Subcutaneous adipose tissue (tissue), 4 donors: ENCODE results near the gene SLC4A9. TPM values are rescaled to one million over a fixed set of nuclear protein-coding genes. Genes with fewer than 3 reads are reported as not detected.

Experiments used
- CTCF ChIP-seq: fragments of 450-650 bp; IDR thresholded peaks from one replicate; pipeline ENCODE4 v1.5.1; 2016; ENCODE audit warnings: low read depth, mild to moderate bottlenecking, control low read depth, antibody characterized with exemption, moderate library complexity
- total RNA-seq, 4 donors: library from RNA; depleted of rRNA; stranded (reverse); fragments of >200 nt; gene quantifications; one replicate each; pipeline ENCODE4 v1.1.0, GENCODE V29; 2016

The SLC4A9 gene, protein sequence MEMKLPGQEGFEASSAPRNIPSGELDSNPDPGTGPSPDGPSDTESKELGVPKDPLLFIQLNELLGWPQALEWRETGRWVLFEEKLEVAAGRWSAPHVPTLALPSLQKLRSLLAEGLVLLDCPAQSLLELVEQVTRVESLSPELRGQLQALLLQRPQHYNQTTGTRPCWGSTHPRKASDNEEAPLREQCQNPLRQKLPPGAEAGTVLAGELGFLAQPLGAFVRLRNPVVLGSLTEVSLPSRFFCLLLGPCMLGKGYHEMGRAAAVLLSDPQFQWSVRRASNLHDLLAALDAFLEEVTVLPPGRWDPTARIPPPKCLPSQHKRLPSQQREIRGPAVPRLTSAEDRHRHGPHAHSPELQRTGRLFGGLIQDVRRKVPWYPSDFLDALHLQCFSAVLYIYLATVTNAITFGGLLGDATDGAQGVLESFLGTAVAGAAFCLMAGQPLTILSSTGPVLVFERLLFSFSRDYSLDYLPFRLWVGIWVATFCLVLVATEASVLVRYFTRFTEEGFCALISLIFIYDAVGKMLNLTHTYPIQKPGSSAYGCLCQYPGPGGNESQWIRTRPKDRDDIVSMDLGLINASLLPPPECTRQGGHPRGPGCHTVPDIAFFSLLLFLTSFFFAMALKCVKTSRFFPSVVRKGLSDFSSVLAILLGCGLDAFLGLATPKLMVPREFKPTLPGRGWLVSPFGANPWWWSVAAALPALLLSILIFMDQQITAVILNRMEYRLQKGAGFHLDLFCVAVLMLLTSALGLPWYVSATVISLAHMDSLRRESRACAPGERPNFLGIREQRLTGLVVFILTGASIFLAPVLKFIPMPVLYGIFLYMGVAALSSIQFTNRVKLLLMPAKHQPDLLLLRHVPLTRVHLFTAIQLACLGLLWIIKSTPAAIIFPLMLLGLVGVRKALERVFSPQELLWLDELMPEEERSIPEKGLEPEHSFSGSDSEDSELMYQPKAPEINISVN
- total RNA-seq: under 1 TPM in 2 of 4 donors, not detected in 2; 0.17 to 0.22 TPM

DNA sequence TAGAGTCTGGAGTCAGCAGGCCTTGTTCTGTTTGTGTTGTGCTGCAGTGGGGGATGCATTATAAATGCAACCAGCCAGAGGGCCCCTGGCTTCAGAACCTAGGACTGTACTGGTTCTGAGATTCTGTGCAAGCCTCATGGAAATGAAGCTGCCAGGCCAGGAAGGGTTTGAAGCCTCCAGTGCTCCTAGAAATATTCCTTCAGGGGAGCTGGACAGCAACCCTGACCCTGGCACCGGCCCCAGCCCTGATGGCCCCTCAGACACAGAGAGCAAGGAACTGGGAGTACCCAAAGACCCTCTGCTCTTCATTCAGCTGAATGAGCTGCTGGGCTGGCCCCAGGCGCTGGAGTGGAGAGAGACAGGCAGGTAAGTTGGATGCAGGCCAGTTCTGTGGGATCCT lies at the start of gene SLC4A9:
SLC4A9 (plus strand) TSS at position 94 of the 400 bp plus-strand sequence; CDS start at position 137, 43 bp downstream.
- no peak for TF ChIP-seq CTCF

- no peak for TF ChIP-seq CTCF
Measured at GRCh38 chr5:140310434-140310833, 49.6 kb upstream of the SLC4A9 start.

- TF ChIP-seq CTCF: no peak
Measured at GRCh38 chr5:140311011-140311467, 49.0 kb upstream of the SLC4A9 start.

DNA sequence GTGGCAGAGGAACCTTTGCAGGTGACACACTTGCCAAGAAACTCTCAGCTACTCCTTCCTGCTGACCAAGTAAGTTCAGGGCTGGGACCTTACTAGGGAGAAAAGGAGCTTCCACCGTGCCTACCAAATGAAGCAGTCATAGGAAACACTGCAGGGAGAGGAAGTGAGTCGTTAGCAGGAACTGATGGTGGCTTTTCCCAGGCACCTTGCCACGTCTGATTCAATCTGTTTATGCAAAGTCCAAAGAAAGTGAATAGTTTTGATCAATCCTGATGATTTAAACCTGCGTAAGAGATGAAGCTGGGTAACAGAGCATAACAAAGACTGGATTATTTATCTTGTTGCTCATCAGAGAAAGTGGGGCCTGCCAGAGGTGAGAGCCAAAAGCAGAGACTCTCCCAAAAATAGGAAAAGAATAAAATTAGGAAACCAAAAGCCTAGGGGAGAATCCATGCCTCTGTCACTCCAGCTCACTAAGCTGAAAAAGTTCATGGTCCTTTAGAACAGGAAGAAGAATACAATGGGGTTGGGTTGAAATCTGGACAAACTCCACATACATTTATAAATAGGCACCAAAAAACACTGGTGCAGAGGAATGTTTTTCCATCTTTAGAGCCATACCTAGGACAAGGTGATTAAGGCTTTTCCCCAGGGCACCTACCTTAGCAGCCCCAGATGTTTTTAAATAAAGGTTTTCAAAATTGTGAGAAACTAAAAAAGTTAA lies 47.8 kb upstream of the SLC4A9 start:
- no peak for TF ChIP-seq CTCF

DNA sequence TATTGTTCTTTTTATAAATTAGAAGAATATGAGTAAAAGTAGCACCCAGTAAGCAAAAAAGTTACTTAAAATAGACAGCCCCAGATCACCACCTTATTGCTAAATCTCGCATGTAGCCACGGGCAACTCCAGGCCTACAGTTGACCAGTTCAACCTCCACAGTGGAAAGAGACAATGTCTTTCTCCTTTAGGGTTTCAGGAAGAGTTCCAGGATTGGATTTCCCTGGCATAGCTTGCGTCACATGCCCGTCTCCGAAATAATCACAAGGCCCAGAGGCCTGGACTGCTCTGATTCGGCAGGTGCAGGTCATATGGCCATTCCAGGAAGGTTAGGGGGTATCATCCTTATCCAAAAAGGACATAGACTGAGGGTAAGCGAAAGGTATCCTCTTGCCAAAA lies 47.2 kb upstream of the SLC4A9 start:
- no peak for TF ChIP-seq CTCF

- TF ChIP-seq CTCF: no peak
Measured at GRCh38 chr5:140317859-140318258, 42.1 kb upstream of the SLC4A9 start.
